Activated naive CD4-positive, alpha-beta T cell treated with anti-CD3 and anti-CD28 coated beads, Interleukin-2, amount 50 U/mL, for 24 hours (primary cell): ENCODE data around the gene SLC25A17.
"Not testable (repeated sequence)": the region's sequence is repeated elsewhere in the genome, so short reads cannot be mapped to it uniquely, and the experiment has no call there.

Source experiments
- H3K27ac Mint-ChIP-seq: one replicate; pipeline ENCODE4 v1.8.0; 2021; ENCODE audit warnings: mild to moderate bottlenecking, mixed read lengths
- H3K27me3 Mint-ChIP-seq: one replicate; pipeline ENCODE4 v1.8.0; 2021; ENCODE audit warnings: mixed read lengths
- H3K36me3 Mint-ChIP-seq: one replicate; pipeline ENCODE4 v1.8.0; 2021; ENCODE audit warnings: mixed read lengths
- H3K4me1 Mint-ChIP-seq: one replicate; pipeline ENCODE4 v1.8.0; 2021; ENCODE audit warnings: mixed read lengths
- H3K4me3 Mint-ChIP-seq: one replicate; pipeline ENCODE4 v1.8.0; 2021; ENCODE audit warnings: mild to moderate bottlenecking, mixed read lengths
- H3K9me3 Mint-ChIP-seq: one replicate; pipeline ENCODE4 v1.8.0; 2021; ENCODE audit warnings: mixed read lengths

SLC25A17 gene

GRCh38 chr22:40797427-40797826 lies 21.7 kb downstream of the SLC25A17 start:
- H3K4me3 Mint-ChIP-seq = no peak overlapping the region
- H3K9me3 Mint-ChIP-seq = no peaks in the 10 kb centered on the region
- peaks cover 9% of the 10 kb centered on the region for H3K36me3 Mint-ChIP-seq
- H3K27me3 Mint-ChIP-seq = no peaks in the 10 kb centered on the region
- no peaks in the 10 kb centered on the region for H3K4me1 Mint-ChIP-seq
- no peak overlapping the region for H3K27ac Mint-ChIP-seq

GRCh38 chr22:40792451-40792850 lies 26.7 kb downstream of the SLC25A17 start:
- Mint-ChIP-seq H3K27me3 (no peaks in the 10 kb centered on the region), H3K4me1 (peaks cover 3% of the 10 kb centered on the region), H3K27ac (peak overlapping the region; percentile 17), H3K9me3 (no peaks in the 10 kb centered on the region), H3K36me3 (peaks cover 23% of the 10 kb centered on the region), H3K4me3 (no peak overlapping the region)

- Mint-ChIP-seq H3K4me3 (no peak overlapping the region), H3K9me3 (no peaks in the 10 kb centered on the region), H3K27me3 (no peaks in the 10 kb centered on the region), H3K27ac (no peak overlapping the region), H3K4me1 (peaks cover 3% of the 10 kb centered on the region), H3K36me3 (peaks cover 23% of the 10 kb centered on the region)
Observed at GRCh38 chr22:40791241-40791640, 27.9 kb downstream of the SLC25A17 start.

DNA sequence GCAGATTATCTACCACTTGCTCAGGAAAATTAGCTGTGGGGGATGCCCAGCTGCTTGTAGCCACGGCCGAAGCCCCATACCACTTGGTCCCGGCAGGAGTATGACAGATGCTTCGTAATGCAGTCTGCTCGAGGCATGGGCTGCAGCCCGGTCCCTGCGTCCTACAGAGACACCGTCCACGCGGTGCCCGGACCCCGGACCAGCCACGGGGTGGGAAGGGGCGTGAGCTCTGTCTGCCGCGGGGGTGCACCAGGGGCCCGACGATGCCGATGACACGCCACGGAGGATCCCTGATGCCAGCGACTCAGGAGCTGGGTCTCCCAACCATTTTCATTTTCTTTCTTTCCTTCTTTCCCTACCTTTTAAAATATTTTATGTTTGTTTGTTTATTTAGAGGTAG lies 30.0 kb downstream of the SLC25A17 start:
- Mint-ChIP-seq H3K9me3 (no peaks in the 10 kb centered on the region), H3K27ac (no peak overlapping the region), H3K36me3 (peaks cover 23% of the 10 kb centered on the region), H3K4me3 (no peak overlapping the region), H3K4me1 (peaks cover 3% of the 10 kb centered on the region), H3K27me3 (no peaks in the 10 kb centered on the region)

DNA sequence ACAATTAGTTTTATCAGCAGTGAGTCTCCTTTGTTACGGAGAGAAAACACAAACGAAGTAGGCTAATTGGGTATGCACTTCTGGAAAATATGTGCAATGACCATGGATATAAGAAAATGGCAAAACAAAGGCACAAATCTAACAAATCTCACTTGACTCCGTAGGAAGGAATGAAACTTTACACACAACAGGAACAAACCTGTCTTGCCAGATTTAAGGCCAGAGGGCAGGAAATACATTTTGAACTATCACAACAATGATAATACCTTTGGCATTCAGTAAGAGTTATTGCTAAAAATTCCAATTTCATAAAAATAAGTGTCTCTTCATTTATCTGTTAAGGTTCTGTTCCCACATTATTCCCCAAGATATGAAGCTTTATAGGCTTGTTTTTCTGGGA lies 36.6 kb downstream of the SLC25A17 start:
- no peaks in the 10 kb centered on the region for H3K4me1 Mint-ChIP-seq
- H3K27me3 Mint-ChIP-seq = no peaks in the 10 kb centered on the region
- no peaks in the 10 kb centered on the region for H3K9me3 Mint-ChIP-seq
- H3K4me3 Mint-ChIP-seq = no peak overlapping the region
- H3K27ac Mint-ChIP-seq = no peak overlapping the region
- H3K36me3 Mint-ChIP-seq = peaks cover 6% of the 10 kb centered on the region

- not testable (repeated sequence) for H3K4me1 Mint-ChIP-seq, H3K9me3 Mint-ChIP-seq, H3K36me3 Mint-ChIP-seq, H3K4me3 Mint-ChIP-seq, H3K27me3 Mint-ChIP-seq, H3K27ac Mint-ChIP-seq
Observed at GRCh38 chr22:40781749-40782148, 37.4 kb downstream of the SLC25A17 start.

- no peaks in the 10 kb centered on the region for H3K27me3 Mint-ChIP-seq
- no peak overlapping the region for H3K27ac Mint-ChIP-seq
- no peak overlapping the region for H3K4me3 Mint-ChIP-seq
- H3K36me3 Mint-ChIP-seq = peaks cover 16% of the 10 kb centered on the region
- peaks cover 20% of the 10 kb centered on the region for H3K4me1 Mint-ChIP-seq
- no peaks in the 10 kb centered on the region for H3K9me3 Mint-ChIP-seq
Observed at GRCh38 chr22:40769761-40770160, 49.4 kb downstream of the SLC25A17 start.

DNA sequence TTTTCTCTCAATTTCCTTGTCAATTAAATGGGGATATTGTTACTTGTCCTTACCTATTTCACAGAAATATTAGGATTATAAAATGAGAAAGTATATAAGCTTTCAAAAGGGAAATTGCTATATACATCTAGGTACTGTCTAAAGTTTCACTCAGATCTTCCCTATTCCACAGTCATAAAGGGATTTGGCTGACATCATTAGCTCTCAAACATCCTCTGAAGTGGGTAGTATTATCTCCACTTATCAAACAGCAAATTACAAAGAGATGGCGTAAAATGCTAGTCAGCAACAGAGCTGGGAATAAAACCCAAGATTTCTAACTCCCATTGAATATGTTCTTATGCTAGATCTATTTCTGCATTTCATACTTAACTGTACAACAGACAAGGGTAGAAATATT lies 50.9 kb downstream of the SLC25A17 start:
- Mint-ChIP-seq H3K27me3 (no peaks in the 10 kb centered on the region), H3K36me3 (peaks cover 8% of the 10 kb centered on the region), H3K4me3 (no peak overlapping the region), H3K4me1 (peaks cover 20% of the 10 kb centered on the region), H3K9me3 (no peaks in the 10 kb centered on the region), H3K27ac (peak overlapping the region; percentile 46)

- H3K36me3 Mint-ChIP-seq = peaks cover 8% of the 10 kb centered on the region
- H3K4me1 Mint-ChIP-seq = peaks cover 24% of the 10 kb centered on the region
- no peak overlapping the region for H3K27ac Mint-ChIP-seq
- H3K9me3 Mint-ChIP-seq = no peaks in the 10 kb centered on the region
- H3K27me3 Mint-ChIP-seq = no peaks in the 10 kb centered on the region
- no peak overlapping the region for H3K4me3 Mint-ChIP-seq
Observed at GRCh38 chr22:40766956-40767355, 52.2 kb downstream of the SLC25A17 start.

DNA sequence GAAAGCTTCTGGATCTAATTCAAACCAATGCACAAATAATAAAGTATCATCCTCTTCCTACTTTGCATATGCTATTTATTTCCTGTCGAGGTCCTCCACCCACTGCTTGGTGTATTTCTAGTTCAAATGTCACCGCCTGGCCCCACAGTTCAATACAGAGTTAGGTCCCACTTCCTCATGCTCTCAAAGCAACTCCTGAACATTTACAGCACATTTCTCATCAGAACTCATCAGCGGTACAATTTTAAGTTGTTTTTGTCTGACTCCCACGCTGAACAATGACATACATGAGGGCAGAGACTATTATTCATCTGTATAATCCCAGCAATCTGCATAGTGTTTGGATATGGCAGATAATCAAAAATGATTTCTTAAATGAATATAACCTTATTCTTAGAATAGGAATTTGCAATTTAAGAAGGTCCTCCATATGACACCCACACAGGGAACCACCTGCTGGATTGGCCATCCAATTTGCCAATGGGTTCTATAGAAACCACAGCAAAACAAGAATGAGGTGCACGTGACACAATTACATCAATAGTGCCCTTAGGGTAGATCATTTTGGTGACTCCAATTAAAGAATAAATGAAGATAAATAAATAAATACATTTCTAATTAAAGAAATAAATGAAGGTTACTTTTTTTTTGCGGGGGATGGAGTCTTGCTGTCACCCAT lies 54.2 kb downstream of the SLC25A17 start:
- Mint-ChIP-seq H3K4me3 (peak overlapping the region; percentile 66), H3K36me3 (peaks cover 4% of the 10 kb centered on the region), H3K27me3 (no peaks in the 10 kb centered on the region)

DNA sequence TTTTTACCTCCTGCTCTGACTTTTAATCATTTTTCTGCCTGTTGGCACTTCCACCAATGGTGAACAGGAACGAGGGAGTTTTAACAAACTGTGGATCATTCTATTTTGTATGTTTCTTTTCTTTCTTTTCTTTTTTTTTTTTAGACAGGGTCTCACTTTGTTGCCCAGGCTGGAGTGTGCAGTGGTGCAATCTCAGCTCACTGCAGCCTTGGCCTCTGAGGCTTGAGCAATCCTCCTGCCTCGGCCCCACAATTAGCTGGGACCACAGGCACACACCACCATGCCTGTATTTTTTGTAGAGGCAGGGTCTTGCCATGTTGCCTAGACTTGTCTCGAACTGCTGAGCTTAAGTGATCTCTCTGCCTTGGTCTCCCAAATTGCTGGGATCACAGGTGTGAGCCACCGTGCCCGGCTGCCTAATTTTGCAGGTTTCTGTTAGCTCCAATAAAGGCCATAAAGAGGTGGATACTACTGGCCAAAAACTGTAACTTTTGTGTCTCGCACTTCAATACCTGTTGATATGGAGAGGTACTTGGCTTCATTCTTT lies 59.8 kb downstream of the SLC25A17 start:
- no peaks in the 10 kb centered on the region for H3K27me3 Mint-ChIP-seq
- no peak overlapping the region for H3K27ac Mint-ChIP-seq
- H3K4me3 Mint-ChIP-seq = no peak overlapping the region
- H3K36me3 Mint-ChIP-seq = no peaks in the 10 kb centered on the region
- H3K9me3 Mint-ChIP-seq = no peaks in the 10 kb centered on the region
- H3K4me1 Mint-ChIP-seq = peaks cover 11% of the 10 kb centered on the region

More for the DNA sequence above, 54.2 kb downstream of the SLC25A17 start:
- no peaks in the 10 kb centered on the region for H3K9me3 Mint-ChIP-seq
- peak overlapping the region; percentile 90 for H3K27ac Mint-ChIP-seq
- H3K4me1 Mint-ChIP-seq = peaks cover 29% of the 10 kb centered on the region

- H3K27ac Mint-ChIP-seq, H3K36me3 Mint-ChIP-seq, H3K9me3 Mint-ChIP-seq, H3K27me3 Mint-ChIP-seq, H3K4me1 Mint-ChIP-seq, H3K4me3 Mint-ChIP-seq: not testable (repeated sequence)
Observed at GRCh38 chr22:40758851-40759250, 60.3 kb downstream of the SLC25A17 start.

- Mint-ChIP-seq H3K27ac (no peak overlapping the region), H3K27me3 (no peaks in the 10 kb centered on the region), H3K9me3 (no peaks in the 10 kb centered on the region), H3K4me3 (no peak overlapping the region), H3K36me3 (no peaks in the 10 kb centered on the region), H3K4me1 (peaks cover 9% of the 10 kb centered on the region)
Observed at GRCh38 chr22:40758390-40758789, 60.8 kb downstream of the SLC25A17 start.

DNA sequence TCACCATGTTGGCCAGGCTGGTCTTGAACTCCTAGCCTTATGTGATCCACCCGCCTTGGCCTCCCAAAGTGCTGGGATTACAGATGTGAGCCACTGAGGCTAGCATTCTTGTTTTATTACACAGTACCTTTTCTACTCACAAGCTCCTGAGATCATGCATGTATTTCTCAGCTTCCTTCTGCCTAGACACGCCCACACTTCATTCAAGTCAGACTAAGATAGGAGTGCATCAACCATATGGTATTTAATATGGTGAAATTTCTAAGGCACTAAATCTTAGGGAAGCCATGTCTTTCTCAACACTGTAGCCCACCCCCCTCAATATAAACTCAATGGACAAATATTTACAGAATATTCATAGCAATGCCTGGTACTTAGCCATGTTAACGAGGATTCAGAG lies 62.1 kb downstream of the SLC25A17 start:
- Mint-ChIP-seq H3K4me1 (peaks cover 5% of the 10 kb centered on the region), H3K36me3 (no peaks in the 10 kb centered on the region), H3K27ac (no peak overlapping the region), H3K27me3 (no peaks in the 10 kb centered on the region), H3K4me3 (no peak overlapping the region), H3K9me3 (no peaks in the 10 kb centered on the region)

- H3K4me1 Mint-ChIP-seq = no peaks in the 10 kb centered on the region
- H3K4me3 Mint-ChIP-seq = no peak overlapping the region
- no peaks in the 10 kb centered on the region for H3K9me3 Mint-ChIP-seq
- H3K27me3 Mint-ChIP-seq = no peaks in the 10 kb centered on the region
- no peak overlapping the region for H3K27ac Mint-ChIP-seq
- H3K36me3 Mint-ChIP-seq = no peaks in the 10 kb centered on the region
Observed at GRCh38 chr22:40753114-40753513, 66.0 kb downstream of the SLC25A17 start.

DNA sequence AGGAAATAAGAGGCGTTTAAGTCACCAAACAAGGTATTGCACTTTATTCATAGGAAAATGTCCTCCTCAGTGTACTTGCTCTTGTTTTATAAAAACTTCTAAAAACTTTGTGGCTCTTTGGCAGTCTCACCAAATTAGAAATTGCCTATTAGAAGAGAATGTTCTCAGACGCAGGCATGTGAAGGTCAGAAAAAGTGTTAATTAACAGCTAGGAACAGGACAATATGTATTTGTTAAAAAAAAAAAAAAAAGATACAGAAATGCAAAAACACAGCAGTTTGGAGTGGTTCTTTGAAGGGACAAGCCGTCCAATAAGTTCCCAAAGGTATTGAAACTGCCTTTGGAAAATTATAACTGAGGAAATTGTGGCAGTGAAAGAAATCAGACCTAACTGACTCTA lies 67.9 kb downstream of the SLC25A17 start:
- H3K4me1 Mint-ChIP-seq = no peaks in the 10 kb centered on the region
- no peak overlapping the region for H3K27ac Mint-ChIP-seq
- H3K36me3 Mint-ChIP-seq = no peaks in the 10 kb centered on the region
- no peaks in the 10 kb centered on the region for H3K27me3 Mint-ChIP-seq
- H3K9me3 Mint-ChIP-seq = no peaks in the 10 kb centered on the region
- H3K4me3 Mint-ChIP-seq = no peak overlapping the region

DNA sequence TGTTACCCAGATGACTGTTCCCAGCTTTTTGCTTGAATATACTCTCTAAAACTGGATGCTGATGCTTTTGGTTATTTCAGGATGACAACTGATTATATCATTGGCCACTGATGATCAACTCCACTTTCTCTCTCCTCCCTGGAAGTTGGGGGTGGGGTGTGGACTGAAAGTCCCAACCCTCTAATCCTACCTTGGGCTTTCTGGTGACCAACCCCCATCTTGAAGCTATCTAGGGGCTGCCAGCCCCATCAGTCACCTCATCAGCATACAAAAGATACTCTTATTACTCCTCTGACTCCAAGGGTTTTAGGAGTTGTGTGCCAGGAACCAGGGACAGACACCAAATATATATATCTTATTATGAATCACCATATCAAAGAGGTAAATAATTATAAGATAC lies 69.3 kb downstream of the SLC25A17 start:
- no peak overlapping the region for H3K4me3 Mint-ChIP-seq
- H3K27ac Mint-ChIP-seq = no peak overlapping the region
- no peaks in the 10 kb centered on the region for H3K27me3 Mint-ChIP-seq
- H3K9me3 Mint-ChIP-seq = no peaks in the 10 kb centered on the region
- H3K36me3 Mint-ChIP-seq = no peaks in the 10 kb centered on the region
- no peaks in the 10 kb centered on the region for H3K4me1 Mint-ChIP-seq
